ENCODE data around the gene PTGDS.

GRCh38 chr9:137023157-137023556 lies 45.9 kb downstream of the PTGDS start:
- no peak for TF ChIP-seq POLR2A (IDR thresholded peaks at IDR 0.05)
- no peak for TF ChIP-seq EP300 (IDR thresholded peaks at IDR 0.05; ENCODE audit: low read depth)

All from transverse colon (tissue), 1 donor.